Measurements from ENCODE around the gene TPCN1. TPM values are rescaled to one million over a fixed set of nuclear protein-coding genes. Genes with fewer than 3 reads are reported as not detected.

Gene TPCN1
- total RNA-seq, 4 donors from 2014 or later: 85.1 to 1,315 (median 121) TPM

- Histone ChIP-seq H3K36me3 (no peaks in the 10 kb centered on the region), H3K27ac (no peak overlapping the region), H3K9me3 (no peaks in the 10 kb centered on the region), H3K4me3 (no peak overlapping the region), H3K27me3 (no peaks in the 10 kb centered on the region), H3K4me1 (peaks cover 0 to 17% (median 14%) of the 10 kb centered on the region in 4 donors)
- intact Hi-C loops (cut with DNase I; ENCODE audit: low total_unique reads) (no loop called here), in situ Hi-C loops (cut with MboI; ENCODE audit: low pct_ligation_motif_present in 1 of 4, low pct_unique_long_range_greater_than_20kb in 1 of 4, low sequenced_read_pairs in 3 of 4) (loop anchor here in 1 of 4 donors (25.0 kb wide), 1 partner anchor 143 kb away; the partner anchor contains the start of genes DDX54 and RITA1)
- DNase-seq: no peak
- WGBS, 2 donors (ENCODE audit: low coverage in 1 of 2): 94% methylated on average over 1 of the region's 1 CpG; no CpG with 5 or more reads in 1 of the 2 donors
- TF ChIP-seq POLR2AphosphoS5 (IDR thresholded peaks at IDR 0.05): no peak
- no peak for TF ChIP-seq EP300 (IDR thresholded peaks at IDR 0.05; ENCODE audit: low read depth)
- no peak for TF ChIP-seq POLR2A (IDR thresholded peaks at IDR 0.05)
- no peak for TF ChIP-seq CTCF (IDR thresholded peaks at IDR 0.05)
These were observed 108.6 kb downstream of the TPCN1 start for GRCh38 chr12:113329791-113330417.

GRCh38 chr12:113330505-113330904, 109.2 kb downstream of the TPCN1 start:
- no peaks in the 10 kb centered on the region for H3K27me3 ChIP-seq
- WGBS, 2 donors (ENCODE audit: low coverage in 1 of 2): 93% methylated on average over 2 of the region's 2 CpGs; no CpG with 5 or more reads in 1 of the 2 donors
- H3K27ac ChIP-seq: no peak overlapping the region
- no peak overlapping the region for H3K4me3 ChIP-seq
- TF ChIP-seq POLR2A (IDR thresholded peaks at IDR 0.05) (no peak), EP300 (IDR thresholded peaks at IDR 0.05; ENCODE audit: low read depth) (no peak), POLR2AphosphoS5 (IDR thresholded peaks at IDR 0.05) (no peak), CTCF (IDR thresholded peaks at IDR 0.05) (no peak)
- no peaks in the 10 kb centered on the region for H3K36me3 ChIP-seq
- peaks cover 0 to 20% (median 18%) of the 10 kb centered on the region in 4 donors for H3K4me1 ChIP-seq
- H3K9me3 ChIP-seq: no peaks in the 10 kb centered on the region
- no peak for DNase-seq
- intact Hi-C loops (cut with DNase I; ENCODE audit: low total_unique reads): no loop called here
- in situ Hi-C loops (cut with MboI; ENCODE audit: low pct_ligation_motif_present in 1 of 4, low pct_unique_long_range_greater_than_20kb in 1 of 4, low sequenced_read_pairs in 3 of 4): loop anchor here in 1 of 4 donors (25.0 kb wide), 1 partner anchor 143 kb away; the partner anchor contains the start of genes DDX54 and RITA1

- DNase-seq: no peak
- in situ Hi-C loops (cut with MboI; ENCODE audit: low pct_ligation_motif_present in 1 of 4, low pct_unique_long_range_greater_than_20kb in 1 of 4, low sequenced_read_pairs in 3 of 4): loop anchor here in 1 of 4 donors (25.0 kb wide), 1 partner anchor 146 kb away; the partner anchor contains the start of genes DDX54 and RITA1
- Histone ChIP-seq H3K27me3 (no peaks in the 10 kb centered on the region), H3K4me1 (peaks cover 0 to 23% (median 20%) of the 10 kb centered on the region in 4 donors), H3K27ac (peak overlapping the region in 2 of 4 donors; percentile 5 to 81), H3K9me3 (no peaks in the 10 kb centered on the region), H3K4me3 (peak overlapping the region in 2 of 4 donors; percentile 62 to 93), H3K36me3 (no peaks in the 10 kb centered on the region)
- TF ChIP-seq POLR2AphosphoS5 (IDR thresholded peaks at IDR 0.05) (no peak), EP300 (IDR thresholded peaks at IDR 0.05; ENCODE audit: low read depth) (no peak), POLR2A (IDR thresholded peaks at IDR 0.05) (no peak), CTCF (IDR thresholded peaks at IDR 0.05) (no peak)
- 81 to 95% methylated on average over 4 to 17 of the region's 17 CpGs for WGBS, 2 donors (ENCODE audit: low coverage in 1 of 2)
- intact Hi-C loops (cut with DNase I; ENCODE audit: low total_unique reads): no loop called here
These were observed 111.6 kb downstream of the TPCN1 start for GRCh38 chr12:113332688-113333417.

- WGBS, 2 donors (ENCODE audit: low coverage in 1 of 2): 85% methylated on average over 5 of the region's 5 CpGs; no CpG with 5 or more reads in 1 of the 2 donors
- Histone ChIP-seq H3K27ac (peak overlapping the region in 3 of 4 donors; percentile 81 to 92 (median 90)), H3K4me3 (peak overlapping the region in 3 of 4 donors; percentile 62 to 93 (median 89)), H3K36me3 (no peaks in the 10 kb centered on the region), H3K4me1 (peaks cover 0 to 23% (median 20%) of the 10 kb centered on the region in 4 donors), H3K9me3 (no peaks in the 10 kb centered on the region), H3K27me3 (no peaks in the 10 kb centered on the region)
- in situ Hi-C loops (cut with MboI; ENCODE audit: low pct_ligation_motif_present in 1 of 4, low pct_unique_long_range_greater_than_20kb in 1 of 4, low sequenced_read_pairs in 3 of 4) (loop anchor here in 1 of 4 donors (25.0 kb wide), 1 partner anchor 146 kb away; the partner anchor contains the start of genes DDX54 and RITA1), intact Hi-C loops (cut with DNase I; ENCODE audit: low total_unique reads) (no loop called here)
- DNase-seq: no peak
- no peak for TF ChIP-seq POLR2AphosphoS5 (IDR thresholded peaks at IDR 0.05)
- TF ChIP-seq POLR2A (IDR thresholded peaks at IDR 0.05): no peak
- TF ChIP-seq EP300 (IDR thresholded peaks at IDR 0.05; ENCODE audit: low read depth): no peak
- TF ChIP-seq CTCF (IDR thresholded peaks at IDR 0.05): no peak
These were observed 112.1 kb downstream of the TPCN1 start for GRCh38 chr12:113333418-113333750.

Data from transverse colon (tissue), 4 donors.